ENCODE data around the gene MYO18A.

MYO18A gene

DNA sequence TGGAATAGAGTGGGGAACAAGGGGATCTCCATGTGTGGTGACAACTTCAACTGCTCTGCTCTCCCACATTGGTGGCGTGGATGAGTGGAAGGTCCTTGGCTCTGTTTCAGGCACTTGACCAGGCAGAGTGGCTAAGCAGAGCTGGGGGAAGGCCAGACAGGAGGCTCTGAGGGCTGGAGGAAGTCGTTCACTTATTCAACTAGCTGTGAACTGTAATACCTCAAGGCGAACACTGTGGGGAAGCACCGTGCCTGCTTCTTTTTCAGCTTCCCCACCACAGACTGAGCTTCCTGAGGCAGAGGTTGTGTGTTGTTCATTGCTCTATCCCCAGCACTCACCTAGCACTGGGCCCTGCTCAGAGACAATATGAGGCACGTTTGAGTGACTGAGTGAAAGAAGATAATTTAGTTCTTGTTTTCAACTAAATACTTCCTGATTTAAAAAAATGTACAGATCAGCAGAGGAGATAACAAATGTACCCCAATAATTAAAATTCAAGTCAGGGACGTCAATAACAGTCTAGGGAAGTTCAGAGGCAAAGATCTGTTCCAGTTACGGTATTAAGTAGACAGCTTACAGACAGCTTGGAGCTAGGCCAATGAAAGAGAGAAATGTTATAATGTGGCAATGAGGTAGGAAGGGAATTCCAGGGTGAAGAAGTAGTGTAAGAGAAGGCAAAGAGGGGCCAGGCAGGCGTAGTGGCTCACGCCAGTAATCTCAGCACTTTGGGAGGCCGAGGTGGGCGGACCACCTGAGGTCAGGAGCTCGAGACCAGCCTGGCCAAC, 34.7 kb downstream of the MYO18A start:
- peak; percentile 74 for DNase-seq

GRCh38 chr17:29143894-29144293, 36.3 kb downstream of the MYO18A start:
- DNase-seq, result peak; percentile 77

GRCh38 chr17:29141514-29141876, 38.7 kb downstream of the MYO18A start:
- DNase-seq, result no peak

GRCh38 chr17:29140631-29141513, 39.3 kb downstream of the MYO18A start:
- peak; percentile 59 for DNase-seq

DNA sequence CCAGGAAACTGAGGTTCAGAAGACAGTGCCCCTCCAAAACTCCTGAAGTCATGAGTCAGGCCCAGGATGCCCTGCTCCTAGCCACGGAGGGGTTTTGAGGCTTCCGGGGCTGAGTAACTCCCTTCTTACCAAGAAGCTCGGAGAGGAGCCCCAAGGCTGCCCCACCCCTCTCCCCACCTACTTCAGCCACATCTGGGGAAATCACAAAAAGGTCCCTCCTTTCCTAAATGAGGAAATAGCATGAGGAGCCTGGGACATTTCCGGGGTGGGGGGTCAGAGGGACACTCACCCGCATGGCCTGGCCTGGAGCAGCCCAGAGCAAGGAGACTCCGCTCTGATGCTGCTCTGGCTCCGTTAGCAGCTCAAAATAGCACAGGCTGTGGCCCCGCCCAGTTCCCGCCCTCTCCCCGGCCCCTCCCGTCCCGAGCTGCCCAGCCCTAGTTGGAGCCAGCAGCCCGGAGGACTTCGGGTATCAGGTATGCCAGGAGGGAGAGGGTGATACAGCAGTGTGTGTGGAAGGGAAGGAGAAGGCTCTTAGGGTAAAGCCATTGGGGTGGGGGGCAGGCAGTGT, 40.1 kb downstream of the MYO18A start:
- peak; percentile 58 for DNase-seq

- no peak for DNase-seq
These were observed 41.1 kb downstream of the MYO18A start for GRCh38 chr17:29138971-29139691.

- peak; percentile 8 for DNase-seq
These were observed 41.8 kb downstream of the MYO18A start for GRCh38 chr17:29138184-29138955.

- no peak for DNase-seq
These were observed 43.0 kb downstream of the MYO18A start for GRCh38 chr17:29136998-29137730.

- peak; percentile 6 for DNase-seq
These were observed 44.7 kb downstream of the MYO18A start for GRCh38 chr17:29135464-29135863.

GRCh38 chr17:29133121-29133713, 47.0 kb downstream of the MYO18A start:
- no peak for DNase-seq

GRCh38 chr17:29131814-29132682, 48.1 kb downstream of the MYO18A start:
- DNase-seq, result no peak

GRCh38 chr17:29129731-29130130, 50.5 kb downstream of the MYO18A start:
- DNase-seq, result no peak

GRCh38 chr17:29127840-29128239, 52.4 kb downstream of the MYO18A start:
- no peak for DNase-seq

DNA sequence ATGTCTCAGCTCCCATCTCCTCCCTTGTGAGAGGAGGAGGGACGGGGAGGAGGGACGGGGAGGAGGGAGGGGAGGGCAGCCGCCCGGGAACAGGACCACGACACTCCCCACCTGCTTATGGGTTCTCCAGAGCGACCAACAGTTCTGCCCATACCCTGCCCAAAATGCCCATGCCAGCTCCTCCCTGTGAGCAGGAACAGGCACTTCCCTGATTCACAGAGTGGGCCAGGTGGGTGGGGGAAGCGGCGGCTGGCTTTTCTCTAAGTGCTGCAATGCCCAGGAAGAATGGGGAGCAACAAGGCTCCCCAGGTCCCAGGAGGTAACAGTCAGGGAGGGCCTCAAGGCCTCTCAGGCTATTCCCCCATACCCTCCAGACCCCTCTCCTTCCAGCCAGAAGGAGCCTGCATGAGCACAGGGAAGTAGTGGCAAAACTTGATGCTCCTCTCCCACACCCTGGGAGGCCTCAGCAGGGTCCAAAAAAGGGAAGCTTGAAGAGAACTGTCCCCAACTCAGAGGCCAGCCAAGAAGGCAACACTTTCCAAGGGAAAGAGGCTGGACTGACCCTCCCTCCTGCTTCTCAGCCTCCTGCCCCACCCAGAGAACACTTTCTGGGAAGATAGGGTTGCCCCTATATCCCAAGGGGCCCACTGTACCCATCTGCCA, 53.8 kb downstream of the MYO18A start:
- peak; percentile 52 for DNase-seq

DNA sequence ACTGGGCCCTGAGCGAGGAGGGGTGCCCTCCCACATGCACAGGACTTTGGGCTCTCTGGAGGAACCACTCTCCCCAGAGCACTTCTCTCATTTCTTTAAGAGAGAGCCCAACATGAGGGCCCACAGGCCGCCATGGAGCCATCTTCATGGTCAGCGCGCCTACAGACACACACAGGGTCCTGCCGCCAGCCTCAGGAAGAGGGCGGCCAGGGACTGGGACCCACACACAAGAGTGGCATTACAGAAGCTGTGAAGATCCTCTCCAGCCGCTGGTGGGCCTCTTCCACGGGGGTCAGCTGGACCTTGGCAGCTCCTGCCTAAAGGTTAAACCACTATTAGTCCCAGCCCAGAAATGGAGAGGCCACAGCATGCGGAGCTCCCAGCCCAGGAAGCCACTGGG, 54.5 kb downstream of the MYO18A start:
- DNase-seq, result no peak

DNA sequence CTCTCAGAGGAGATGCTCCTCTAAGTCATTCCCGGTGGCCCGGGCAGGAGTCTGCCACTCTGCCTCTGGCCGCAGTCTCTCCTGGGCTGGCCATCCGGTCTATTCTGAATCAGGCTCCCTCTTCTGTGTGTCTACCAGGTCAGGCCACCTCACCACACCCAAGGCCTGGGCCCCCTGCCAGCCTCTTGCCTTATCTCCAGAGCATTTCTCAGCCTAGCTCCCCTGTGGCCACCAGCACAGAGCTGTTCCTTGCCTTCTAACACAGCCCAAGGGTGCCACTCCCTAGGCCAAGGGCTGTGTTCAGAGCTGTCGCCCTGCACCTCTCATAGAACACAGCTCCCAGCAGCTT, 55.3 kb downstream of the MYO18A start:
- no peak for DNase-seq

- peak; percentile 81 for DNase-seq
These were observed 55.9 kb downstream of the MYO18A start for GRCh38 chr17:29124135-29124924.

DNA sequence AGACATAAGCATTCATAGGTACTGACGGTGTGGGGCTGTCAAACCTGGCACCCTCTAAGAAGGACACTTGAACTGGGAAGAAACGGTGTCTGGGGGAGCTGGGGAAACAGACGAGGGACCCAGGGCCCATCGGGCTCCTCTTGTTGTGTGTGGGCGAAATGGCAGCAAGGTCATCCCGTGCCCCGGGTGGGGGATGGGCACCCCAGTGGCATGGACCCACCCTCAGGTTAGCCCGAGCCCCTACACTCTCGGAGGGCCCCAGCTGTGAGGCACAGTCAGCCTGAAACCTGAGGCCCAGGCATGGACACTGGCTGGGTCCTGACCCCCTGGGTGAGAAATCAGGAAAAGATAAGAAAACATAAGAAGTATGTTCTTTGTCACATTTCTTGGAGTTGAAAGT, 57.1 kb downstream of the MYO18A start:
- no peak for DNase-seq

GRCh38 chr17:29121442-29121841, 58.8 kb downstream of the MYO18A start:
- no peak for DNase-seq
